Inflammatory macrophage treated with lipopolysaccharide for 4 hours (primary cell): ENCODE measurements around the gene VIPR2.

Experiments used
- DNase-seq: peaks from one replicate; pipeline ENCODE4 v3.0.0-alpha.2; 2020

Gene VIPR2

DNA sequence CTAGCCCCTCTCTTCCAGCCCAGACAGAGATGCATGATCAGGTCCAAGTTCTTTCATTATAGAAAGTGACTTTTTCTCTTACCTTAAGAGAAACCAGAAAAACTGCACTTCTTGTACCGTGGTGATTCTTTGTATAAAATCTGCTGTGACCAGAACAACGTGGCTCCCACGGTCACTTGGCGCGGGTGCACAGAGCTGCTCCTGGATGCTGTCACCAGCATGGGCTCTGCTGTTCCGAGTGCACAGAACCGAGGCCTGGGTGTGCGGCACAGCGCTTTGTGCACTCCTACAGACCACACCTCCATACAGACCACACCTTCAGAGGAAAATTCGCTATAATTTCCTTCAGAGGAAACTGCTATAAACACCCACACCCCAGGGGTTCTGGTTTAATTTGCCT is 26.0 kb downstream of the VIPR2 start:
- DNase-seq: no peak

- no peak for DNase-seq
Measured at GRCh38 chr7:159118197-159118595, 26.5 kb downstream of the VIPR2 start.

- no peak for DNase-seq
Measured at GRCh38 chr7:159117366-159118196, 27.1 kb downstream of the VIPR2 start.

DNA sequence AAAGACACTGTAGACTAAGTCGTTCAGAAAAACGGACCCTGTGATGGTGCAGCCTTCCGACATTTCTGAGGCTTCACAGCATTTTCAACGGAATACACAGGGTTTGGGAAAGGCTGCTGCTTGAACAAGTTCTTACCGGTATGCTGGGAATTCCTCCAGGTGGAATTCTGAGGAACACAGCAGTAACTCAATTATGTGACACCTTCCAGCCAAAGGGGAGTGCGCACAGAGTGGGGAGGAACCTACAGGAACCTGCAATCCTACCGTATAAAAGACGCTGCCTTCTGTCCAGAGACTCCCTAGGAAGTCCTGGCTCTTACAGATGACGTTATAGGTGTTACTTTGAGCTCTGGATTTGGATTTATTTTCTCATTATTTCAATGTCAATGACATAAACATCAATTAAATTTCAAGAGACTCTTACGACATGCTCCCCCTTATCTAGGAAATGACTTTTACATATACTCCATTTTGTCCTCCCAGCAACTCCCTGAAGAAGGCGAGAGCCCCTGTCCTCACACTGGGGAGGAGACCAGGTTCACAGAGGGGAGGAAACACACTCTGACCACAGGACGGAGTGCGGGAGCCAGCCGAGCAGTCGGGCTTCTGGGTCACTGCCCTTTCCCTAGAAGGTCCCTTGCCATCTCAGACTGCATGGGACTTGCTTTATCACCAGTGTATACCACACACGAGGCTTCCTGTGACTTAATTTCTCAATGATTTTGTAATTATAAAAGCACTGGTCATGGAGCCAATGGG is 27.9 kb downstream of the VIPR2 start:
- no peak for DNase-seq

- DNase-seq: no peak
Measured at GRCh38 chr7:159115601-159116501, 28.8 kb downstream of the VIPR2 start.

- DNase-seq: no peak
Measured at GRCh38 chr7:159114981-159115380, 29.7 kb downstream of the VIPR2 start.

DNA sequence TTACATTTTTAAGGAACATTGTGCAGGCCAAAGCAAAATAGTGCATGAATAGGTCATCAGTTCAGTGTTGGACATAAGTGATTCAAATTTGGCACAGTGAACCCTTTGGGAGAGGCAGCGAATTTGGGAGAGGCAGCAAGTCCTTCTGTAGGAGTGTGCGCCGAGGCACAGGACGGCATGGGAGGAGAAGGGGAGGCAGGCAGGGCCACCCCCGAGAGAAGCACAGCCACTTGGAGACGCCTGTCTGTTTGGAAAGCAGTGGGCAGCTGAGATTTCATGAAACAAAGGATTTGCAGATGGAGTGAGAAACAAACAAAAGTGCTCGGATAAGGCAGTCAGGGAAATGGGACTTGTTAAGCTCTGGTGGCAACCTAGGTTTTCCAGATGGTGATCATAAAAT is 30.6 kb downstream of the VIPR2 start:
- no peak for DNase-seq

- no peak for DNase-seq
Measured at GRCh38 chr7:159113056-159113455, 31.6 kb downstream of the VIPR2 start.

DNA sequence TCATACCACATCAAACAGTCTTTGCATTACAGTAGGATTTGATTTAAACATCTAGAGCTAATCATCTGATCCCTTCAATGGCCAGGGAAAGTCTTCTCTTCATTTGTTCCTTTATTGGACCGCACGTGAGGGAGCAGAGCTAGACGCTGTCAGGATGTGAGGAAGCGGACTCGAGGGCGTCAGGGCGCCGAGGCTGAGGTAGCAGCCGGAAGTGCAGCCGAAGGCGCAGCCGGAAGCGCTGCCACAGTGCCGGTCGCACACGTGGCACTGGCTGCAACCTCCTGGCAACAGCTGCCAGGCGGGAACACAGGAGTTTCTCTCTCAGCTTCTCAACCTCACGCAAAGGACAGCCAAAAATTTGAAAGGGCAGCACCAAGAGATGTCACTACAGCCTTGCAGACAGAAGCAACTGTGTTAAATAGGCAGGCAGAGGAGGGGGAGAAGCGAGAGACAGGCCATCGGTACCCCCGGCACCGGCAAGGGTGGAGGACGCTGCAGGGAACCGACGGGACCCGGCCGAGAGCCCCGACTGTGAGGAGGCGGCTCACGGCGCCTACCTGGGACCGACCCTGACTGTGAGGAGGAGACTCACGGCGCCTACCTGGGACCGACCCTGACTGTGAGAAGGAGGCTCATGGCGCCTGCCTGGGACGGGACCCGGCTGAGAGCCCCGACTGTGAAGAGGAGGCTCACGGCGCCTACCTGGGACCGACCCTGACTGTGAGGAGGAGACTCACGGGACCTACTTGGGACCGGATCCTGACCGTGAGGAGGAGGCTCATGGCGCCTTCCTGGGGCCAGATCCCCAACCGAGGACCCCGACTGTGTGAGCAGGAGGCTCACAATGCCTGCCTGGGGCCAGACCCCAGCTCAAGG is 32.3 kb downstream of the VIPR2 start:
- no peak for DNase-seq

- DNase-seq: no peak
Measured at GRCh38 chr7:159109653-159110035, 35.0 kb downstream of the VIPR2 start.

DNA sequence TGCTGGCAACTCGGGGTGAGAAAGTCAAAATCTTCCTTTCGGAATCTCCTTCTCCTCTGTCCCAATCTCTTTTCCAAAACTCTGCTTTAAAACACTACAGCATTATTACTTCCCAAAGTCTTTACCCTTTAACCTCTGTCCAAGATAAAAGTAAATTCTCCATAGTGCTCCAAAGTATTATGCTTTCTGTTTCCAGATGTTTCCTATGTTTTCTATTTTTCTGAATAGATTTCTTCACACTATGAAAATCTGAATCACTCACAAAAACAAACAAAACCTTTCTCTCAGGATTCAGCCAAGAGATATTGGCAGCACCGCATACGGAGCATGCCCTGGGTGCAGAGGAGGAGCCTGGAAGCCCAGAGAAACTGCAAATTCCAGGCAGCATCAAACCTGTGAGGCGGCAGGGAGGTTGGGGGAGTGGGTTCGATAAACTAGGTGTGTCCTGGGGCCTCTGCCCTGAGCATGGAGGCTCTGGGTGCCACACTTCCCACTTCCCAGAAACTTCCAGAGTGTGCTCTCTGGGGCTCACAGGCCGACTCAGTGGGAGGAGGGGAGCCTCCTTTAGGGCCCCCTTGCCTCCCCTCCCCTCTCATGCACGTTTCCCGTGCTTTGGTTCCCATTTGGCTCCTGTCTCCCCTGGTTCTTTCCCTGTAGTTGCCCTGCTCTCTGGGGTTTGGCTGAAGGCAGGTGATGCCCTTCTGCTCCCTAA is 35.6 kb downstream of the VIPR2 start:
- DNase-seq: no peak

- no peak for DNase-seq
Measured at GRCh38 chr7:159108491-159108890, 36.2 kb downstream of the VIPR2 start.

GRCh38 chr7:159107161-159107892 is 37.3 kb downstream of the VIPR2 start:
- no peak for DNase-seq

DNA sequence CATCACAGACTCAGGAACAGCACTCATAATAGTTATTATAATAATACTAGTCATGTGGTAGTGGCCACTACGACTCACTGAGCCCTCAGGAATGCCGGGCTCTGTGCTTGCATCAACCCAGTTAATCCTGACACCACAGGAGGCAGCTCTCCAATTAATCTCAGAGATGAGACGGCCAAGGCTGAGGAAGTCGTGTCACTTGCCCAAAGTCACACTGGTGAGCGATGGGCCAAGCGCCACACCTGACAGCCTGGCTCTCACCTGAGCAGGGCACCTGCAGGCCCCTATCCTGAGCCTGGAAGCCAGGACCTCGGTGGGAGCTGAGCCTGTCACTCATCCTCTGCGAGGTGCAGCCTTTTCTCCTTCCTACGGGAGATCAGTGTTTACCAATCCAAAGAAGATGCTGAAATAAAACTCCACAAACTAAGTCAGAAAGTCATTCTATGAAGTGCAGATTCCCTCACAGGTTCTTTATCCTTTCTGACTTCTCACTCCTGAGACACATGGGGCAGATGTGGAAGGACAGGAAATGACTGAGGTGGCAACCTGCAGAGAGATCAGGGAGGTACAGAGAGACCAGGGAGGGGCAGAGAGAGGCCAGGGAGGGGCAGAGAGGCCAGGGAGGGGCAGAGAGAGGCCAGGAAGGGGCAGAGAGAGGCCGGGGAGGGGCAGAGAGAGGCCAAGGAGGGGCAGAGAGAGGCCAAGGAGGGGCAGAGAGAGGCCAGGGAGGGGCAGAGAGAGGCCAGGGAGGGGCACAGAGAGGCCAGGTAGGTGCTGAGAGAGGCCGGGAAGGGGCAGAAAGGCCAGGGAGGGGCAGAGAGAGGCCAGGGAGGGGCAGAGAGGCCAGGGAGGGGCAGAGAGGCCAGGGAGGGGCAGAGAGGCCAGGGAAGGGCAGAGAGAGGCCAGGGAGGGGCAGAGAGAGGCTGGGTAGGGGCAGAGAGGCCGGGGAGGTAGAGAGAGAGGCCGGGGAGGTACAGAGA is 38.5 kb downstream of the VIPR2 start:
- DNase-seq: no peak

GRCh38 chr7:159105066-159105780 is 39.4 kb downstream of the VIPR2 start:
- no peak for DNase-seq

- no peak for DNase-seq
Measured at GRCh38 chr7:159104188-159104920, 40.3 kb downstream of the VIPR2 start.

DNA sequence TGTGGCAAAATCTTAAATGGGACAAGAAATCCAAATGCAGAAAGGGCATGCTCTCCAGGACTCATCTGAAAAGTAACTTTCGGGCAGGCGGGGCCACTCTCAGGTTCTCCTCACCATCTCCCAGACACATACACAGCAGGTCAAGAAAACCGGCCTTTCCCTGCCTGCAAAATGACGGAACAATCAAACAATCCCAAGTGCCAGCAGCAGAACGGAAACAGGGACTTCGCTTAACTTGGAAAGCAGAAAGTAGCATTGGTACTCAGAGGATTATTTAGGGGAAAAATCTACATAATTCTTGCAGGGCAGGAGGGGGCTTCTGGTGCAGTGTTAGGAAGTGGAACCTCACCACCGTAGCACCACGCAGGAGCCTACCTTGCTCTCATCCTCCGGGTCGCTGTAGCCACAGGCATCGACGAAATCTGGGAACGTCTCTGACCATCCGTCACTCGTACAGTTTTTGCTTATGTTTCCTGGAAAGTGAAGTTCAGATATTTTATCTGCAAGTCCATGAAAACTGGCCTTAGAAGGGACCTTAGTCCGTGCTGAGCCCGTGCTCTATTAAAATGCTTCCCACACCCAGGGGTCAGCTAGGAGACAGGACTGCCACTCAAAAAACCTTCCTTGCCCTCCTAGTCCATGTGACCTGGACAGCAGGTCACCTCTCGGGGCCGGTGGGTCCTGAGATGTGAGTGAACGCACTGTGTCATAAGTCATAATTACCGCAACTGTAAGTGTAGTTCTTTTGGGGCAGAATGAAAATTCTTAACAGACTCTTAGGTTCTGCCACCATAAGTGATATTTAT is 41.1 kb downstream of the VIPR2 start:
- DNase-seq: no peak
